HepG2 (cell line): ENCODE data around the gene HDAC4. TPM values are rescaled to one million over a fixed set of nuclear protein-coding genes. Genes with fewer than 3 reads are reported as not detected.

ENCODE experiments used
- ATAC-seq: fragments of 200-7000 bp; cut with Tn5 transposase; 3 replicates; pipeline ENCODE4 v1.9.1; 2020; ENCODE audit warnings: mild to moderate bottlenecking, moderate library complexity
- BruUV-seq: library from RNA; stranded (reverse); fragments of 400-500 nt; replicated peaks from 2 replicates; lab custom pipeline; 2021; lab: Mats Ljungman, UMichigan
- CTCF ChIA-PET: fragments of 300-600 bp; formaldehyde crosslinking; extraction: SDS; loops from one replicate; lab custom pipeline; 2021; ENCODE audit warnings: low total read pairs, inconsistent platforms, low intra/inter-chr PET ratio; lab: Yijun Ruan, JAX
- POLR2A ChIA-PET: fragments of 350-600 bp; sonication (Branson Sonifier 250); formaldehyde crosslinking; loops from one replicate; lab custom pipeline; 2020; ENCODE audit warnings: antibody characterized with exemption, inconsistent platforms; lab: Yijun Ruan, JAX
- DNase-seq: peaks from one replicate; pipeline ENCODE4 v3.0.0-alpha.2; 2015; ENCODE audit warnings: low spot score
- FAIRE-seq: peaks from 3 replicates; lab custom pipeline; 2011; peaks lifted over from hg19 to GRCh38; lab: Jason Lieb, UNC
- H2AFZ ChIP-seq: one replicate; pipeline ENCODE4 v1.6.1; 2011; ENCODE audit warnings: low read length, inconsistent platforms
- H3K27ac ChIP-seq: fragments of 300-600 bp; 3 replicates; pipeline ENCODE4 v1.8.0; 2011; ENCODE audit warnings: mixed run types, mild to moderate bottlenecking, mixed read lengths, low read length, inconsistent platforms; ENCODE audit not compliant: insufficient read depth; ENCODE audit errors: extremely low read length
- H3K27me3 ChIP-seq, 2 experiments: fragments of 200-600 bp in 1 of 2; 2 replicates in 1 of 2; 3 replicates in 1 of 2; pipeline versions ENCODE4 v1.6.0 to v1.8.0; 2011; ENCODE audit warnings: low read length in 2 of 2, mild to moderate bottlenecking in 2 of 2, moderate library complexity in 2 of 2, inconsistent platforms in 1 of 2; ENCODE audit not compliant: insufficient read depth in 2 of 2, control insufficient read depth in 1 of 2
- H3K36me3 ChIP-seq, 2 experiments: fragments of 200-600 bp in 1 of 2; replicated peaks in 1 of 2; 2 replicates in 1 of 2; 3 replicates in 1 of 2; pipeline versions ENCODE4 v1.5.1 to v1.8.0; 2011; ENCODE audit warnings: low read length in 2 of 2, inconsistent platforms in 1 of 2; ENCODE audit not compliant: insufficient read depth in 2 of 2, control insufficient read depth in 1 of 2
- H3K4me1 ChIP-seq: 2 replicates; pipeline ENCODE4 v1.5.1; 2012; ENCODE audit warnings: low read length, inconsistent platforms; ENCODE audit not compliant: insufficient read depth
- H3K4me2 ChIP-seq: 2 replicates; pipeline ENCODE4 v1.6.0; 2011; ENCODE audit warnings: low read depth, low read length, inconsistent platforms
- H3K4me3 ChIP-seq, 3 experiments: fragments of 200-600 bp in 1 of 3; sonication (generic), shearing (Covaris generic) in 1 of 3; replicated peaks in 1 of 3; 2 replicates each; pipeline ENCODE4 v1.5.1; 2011 to 2016; ENCODE audit warnings: low read length in 3 of 3, inconsistent platforms in 2 of 3, low read depth in 2 of 3, mild to moderate bottlenecking in 2 of 3, control low read depth in 1 of 3, mixed read lengths in 1 of 3; ENCODE audit not compliant: insufficient read depth in 1 of 3
- H3K79me2 ChIP-seq: one replicate; pipeline ENCODE4 v1.6.1; 2011; ENCODE audit warnings: low read length, inconsistent platforms; ENCODE audit not compliant: insufficient read depth
- H3K9ac ChIP-seq: 2 replicates; pipeline ENCODE4 v1.6.0; 2011; ENCODE audit warnings: mild to moderate bottlenecking, low read depth, low read length, inconsistent platforms; ENCODE audit not compliant: insufficient read depth
- H3K9me3 ChIP-seq: 2 replicates; pipeline ENCODE4 v1.5.1; 2012; ENCODE audit warnings: mild to moderate bottlenecking, low read length
- H4K20me1 ChIP-seq: 2 replicates; pipeline ENCODE4 v1.6.0; 2011; ENCODE audit warnings: inconsistent platforms, mild to moderate bottlenecking, low read length, moderate library complexity; ENCODE audit not compliant: insufficient read depth
- MAFG ChIP-seq: sonication (generic); formaldehyde crosslinking; IDR thresholded peaks from 2 replicates; pipeline ENCODE4 v1.5.1; 2020; ENCODE audit warnings: mild to moderate bottlenecking, missing genetic modification reagents
- ZNF274 ChIP-seq: sonication (generic); formaldehyde crosslinking; IDR thresholded peaks from 2 replicates; pipeline ENCODE4 v1.5.1; 2020; ENCODE audit warnings: mild to moderate bottlenecking, missing genetic modification reagents
- ZNF33A ChIP-seq: sonication (generic); formaldehyde crosslinking; IDR thresholded peaks from 2 replicates; pipeline ENCODE4 v1.5.1; 2020; ENCODE audit warnings: missing genetic modification reagents, mild to moderate bottlenecking, moderate library complexity, borderline replicate concordance
- WGBS: methylation state at CpG from one replicate; pipeline ENCODE4 v1.1.6; 2017; ENCODE audit warnings: low lambda C conversion rate; 5-methylcytosine and 5-hydroxymethylcytosine counted together
- in situ Hi-C: cut with HindIII; loops from 2 replicates; pipeline ENCODE4 v1.10.0; 2017; ENCODE audit warnings: low pct_unique_long_range_greater_than_20kb; ENCODE audit not compliant: extremely low pct_ligation_motif_present
- intact Hi-C: fragments of 100-400 bp; cut with micrococcal nuclease; formaldehyde crosslinking; loops from one replicate; pipeline ENCODE4 v1.10.0; 2022; ENCODE audit not compliant: unreplicated experiment
- polyA plus RNA-seq, 8 experiments: library from polyadenylated mRNA; depleted of rRNA in 3 of 8; stranded (reverse) in 7 of 8; unstranded in 1 of 8; fragments of >200 nt; fragmentation: Illumina TruSeq in 4 of 8; extraction: Trizol in 4 of 8; gene quantifications; 2 replicates each; pipeline versions ENCODE4 v1.2.1 to v1.2.3, GENCODE V29; 2011 to 2016; ENCODE audit warnings: low read depth in 4 of 8, missing spikeins in 1 of 8, mixed read lengths in 1 of 8; ENCODE audit not compliant: insufficient read depth in 1 of 8
- total RNA-seq, 5 experiments: library from RNA; depleted of rRNA; stranded (reverse); fragments of >200 nt; fragmentation: Illumina TruSeq; extraction: Trizol; gene quantifications; 2 replicates each; pipeline ENCODE4 v1.2.3, GENCODE V29; 2016; ENCODE audit warnings: low read depth in 1 of 5
- TF ChIP-seq, protein P1 (sequence below): IDR thresholded peaks from 2 replicates; pipeline ENCODE4 v1.6.1; 2016; ENCODE audit warnings: missing compliant biosample characterization, missing genetic modification reagents, borderline replicate concordance
- TF ChIP-seq, protein P2 (sequence below): sonication (generic); formaldehyde crosslinking; IDR thresholded peaks from 2 replicates; pipeline ENCODE4 v1.4.0; 2020; ENCODE audit warnings: mild to moderate bottlenecking, missing genetic modification reagents
- TF ChIP-seq, protein P3 (sequence below): sonication (generic); formaldehyde crosslinking; IDR thresholded peaks from 2 replicates; pipeline ENCODE4 v1.4.0; 2020; ENCODE audit warnings: missing genetic modification reagents

HDAC4 gene
- total and polyA plus RNA-seq, 2 of the 13 experiments (the other 11 are each of a cell fraction or from before 2014, with no cell fraction given): 10.1 to 11.5 TPM

DNA sequence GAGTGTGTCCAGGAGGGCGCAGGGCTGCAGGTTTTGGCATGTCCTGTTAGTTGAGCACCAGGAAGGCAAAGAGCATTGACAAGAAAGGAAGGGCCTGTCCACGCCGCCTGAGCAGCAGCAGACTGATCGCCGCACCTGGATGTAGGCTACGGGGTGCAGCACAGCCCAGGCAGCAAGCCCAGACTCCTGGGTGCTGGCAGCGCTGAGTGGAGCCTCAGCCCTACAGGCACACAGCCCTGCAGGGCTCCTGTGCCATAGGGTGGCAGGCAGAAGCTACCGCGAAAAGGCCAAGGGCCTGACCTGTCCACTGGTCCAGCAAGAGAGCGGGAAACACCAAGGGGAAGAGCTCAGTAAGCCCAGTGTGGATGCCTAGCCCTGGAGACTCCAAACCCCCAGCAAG, 198.0 kb downstream of the HDAC4 start:
- no peaks in the 10 kb centered on the region for H3K79me2 ChIP-seq
- DNase-seq: no peak
- ATAC-seq: no peak; the same call in 2 of the 3 replicates
- ChIA-PET CTCF (no interaction called here), POLR2A (no interaction called here)
- intact Hi-C loops: loop anchor here (10.0 kb wide), 1 partner anchor 1782 kb away; no protein-coding TSS in a partner anchor
- FAIRE-seq: no peak
- H3K4me1 ChIP-seq: no peaks in the 10 kb centered on the region
- no peak overlapping the region for H2AFZ ChIP-seq
- no peaks in the 10 kb centered on the region for H3K9me3 ChIP-seq
- no peak for TF ChIP-seq ZNF274 (CRISPR knock-in tag)
- no peak for TF ChIP-seq ZNF33A (CRISPR knock-in tag)
- WGBS: 94% methylated on average over 7 of the region's 10 CpGs
- H3K36me3 ChIP-seq: peaks cover 0 to 7% of the 10 kb centered on the region in 2 experiments; a peak in 2 of 5 replicates
- H3K9ac ChIP-seq: no peak overlapping the region
- H3K4me3 ChIP-seq: no peak overlapping the region
- no peaks in the 10 kb centered on the region for H3K27me3 ChIP-seq
- in situ Hi-C loops: no loop called here
- no peak overlapping the region for H3K4me2 ChIP-seq
- H4K20me1 ChIP-seq: no peaks in the 10 kb centered on the region
- no TSS peak for BruUV-seq
- H3K27ac ChIP-seq: no peak overlapping the region

DNA sequence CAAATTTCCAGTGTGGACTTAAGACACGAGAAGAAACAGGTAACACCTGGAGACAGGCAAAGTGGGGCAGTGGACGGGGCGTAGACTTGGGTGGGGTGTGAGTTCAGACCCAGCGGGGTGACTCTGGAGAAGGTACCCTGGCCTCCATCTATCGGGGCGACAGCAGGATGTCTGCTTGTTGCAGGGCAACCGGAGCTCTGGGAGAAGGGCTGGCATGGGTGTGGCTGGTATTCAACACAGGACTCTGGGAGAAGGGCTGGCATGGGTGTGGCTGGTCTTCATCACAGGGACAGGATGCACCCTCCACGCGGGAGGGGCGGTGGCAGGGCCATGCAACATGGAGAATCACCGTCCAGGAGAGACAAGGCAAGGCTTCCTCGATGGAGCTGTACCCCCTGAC, 198.5 kb downstream of the HDAC4 start:
- WGBS: 95% methylated on average over 12 of the region's 12 CpGs
- H3K4me3 ChIP-seq: no peak overlapping the region
- no peaks in the 10 kb centered on the region for H3K4me1 ChIP-seq
- H3K9me3 ChIP-seq: no peaks in the 10 kb centered on the region
- DNase-seq (no peak), FAIRE-seq (no peak), ATAC-seq (no peak)
- H3K4me2 ChIP-seq: no peak overlapping the region
- POLR2A ChIA-PET: no interaction called here
- H3K27ac ChIP-seq: no peak overlapping the region
- H2AFZ ChIP-seq: no peak overlapping the region
- in situ Hi-C loops (no loop called here), intact Hi-C loops (loop anchor here (10.0 kb wide), 1 partner anchor 1782 kb away; no protein-coding TSS in a partner anchor)
- H3K9ac ChIP-seq: no peak overlapping the region
- TF ChIP-seq, protein P1, sequence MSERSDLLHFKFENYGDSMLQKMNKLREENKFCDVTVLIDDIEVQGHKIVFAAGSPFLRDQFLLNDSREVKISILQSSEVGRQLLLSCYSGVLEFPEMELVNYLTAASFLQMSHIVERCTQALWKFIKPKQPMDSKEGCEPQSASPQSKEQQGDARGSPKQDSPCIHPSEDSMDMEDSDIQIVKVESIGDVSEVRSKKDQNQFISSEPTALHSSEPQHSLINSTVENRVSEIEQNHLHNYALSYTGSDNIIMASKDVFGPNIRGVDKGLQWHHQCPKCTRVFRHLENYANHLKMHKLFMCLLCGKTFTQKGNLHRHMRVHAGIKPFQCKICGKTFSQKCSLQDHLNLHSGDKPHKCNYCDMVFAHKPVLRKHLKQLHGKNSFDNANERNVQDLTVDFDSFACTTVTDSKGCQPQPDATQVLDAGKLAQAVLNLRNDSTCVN: no peak
- TF ChIP-seq, protein P2, sequence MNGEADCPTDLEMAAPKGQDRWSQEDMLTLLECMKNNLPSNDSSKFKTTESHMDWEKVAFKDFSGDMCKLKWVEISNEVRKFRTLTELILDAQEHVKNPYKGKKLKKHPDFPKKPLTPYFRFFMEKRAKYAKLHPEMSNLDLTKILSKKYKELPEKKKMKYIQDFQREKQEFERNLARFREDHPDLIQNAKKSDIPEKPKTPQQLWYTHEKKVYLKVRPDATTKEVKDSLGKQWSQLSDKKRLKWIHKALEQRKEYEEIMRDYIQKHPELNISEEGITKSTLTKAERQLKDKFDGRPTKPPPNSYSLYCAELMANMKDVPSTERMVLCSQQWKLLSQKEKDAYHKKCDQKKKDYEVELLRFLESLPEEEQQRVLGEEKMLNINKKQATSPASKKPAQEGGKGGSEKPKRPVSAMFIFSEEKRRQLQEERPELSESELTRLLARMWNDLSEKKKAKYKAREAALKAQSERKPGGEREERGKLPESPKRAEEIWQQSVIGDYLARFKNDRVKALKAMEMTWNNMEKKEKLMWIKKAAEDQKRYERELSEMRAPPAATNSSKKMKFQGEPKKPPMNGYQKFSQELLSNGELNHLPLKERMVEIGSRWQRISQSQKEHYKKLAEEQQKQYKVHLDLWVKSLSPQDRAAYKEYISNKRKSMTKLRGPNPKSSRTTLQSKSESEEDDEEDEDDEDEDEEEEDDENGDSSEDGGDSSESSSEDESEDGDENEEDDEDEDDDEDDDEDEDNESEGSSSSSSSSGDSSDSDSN (CRISPR knock-in tag): no peak
- no peak for TF ChIP-seq MAFG (CRISPR knock-in tag)
- TF ChIP-seq, protein P3, sequence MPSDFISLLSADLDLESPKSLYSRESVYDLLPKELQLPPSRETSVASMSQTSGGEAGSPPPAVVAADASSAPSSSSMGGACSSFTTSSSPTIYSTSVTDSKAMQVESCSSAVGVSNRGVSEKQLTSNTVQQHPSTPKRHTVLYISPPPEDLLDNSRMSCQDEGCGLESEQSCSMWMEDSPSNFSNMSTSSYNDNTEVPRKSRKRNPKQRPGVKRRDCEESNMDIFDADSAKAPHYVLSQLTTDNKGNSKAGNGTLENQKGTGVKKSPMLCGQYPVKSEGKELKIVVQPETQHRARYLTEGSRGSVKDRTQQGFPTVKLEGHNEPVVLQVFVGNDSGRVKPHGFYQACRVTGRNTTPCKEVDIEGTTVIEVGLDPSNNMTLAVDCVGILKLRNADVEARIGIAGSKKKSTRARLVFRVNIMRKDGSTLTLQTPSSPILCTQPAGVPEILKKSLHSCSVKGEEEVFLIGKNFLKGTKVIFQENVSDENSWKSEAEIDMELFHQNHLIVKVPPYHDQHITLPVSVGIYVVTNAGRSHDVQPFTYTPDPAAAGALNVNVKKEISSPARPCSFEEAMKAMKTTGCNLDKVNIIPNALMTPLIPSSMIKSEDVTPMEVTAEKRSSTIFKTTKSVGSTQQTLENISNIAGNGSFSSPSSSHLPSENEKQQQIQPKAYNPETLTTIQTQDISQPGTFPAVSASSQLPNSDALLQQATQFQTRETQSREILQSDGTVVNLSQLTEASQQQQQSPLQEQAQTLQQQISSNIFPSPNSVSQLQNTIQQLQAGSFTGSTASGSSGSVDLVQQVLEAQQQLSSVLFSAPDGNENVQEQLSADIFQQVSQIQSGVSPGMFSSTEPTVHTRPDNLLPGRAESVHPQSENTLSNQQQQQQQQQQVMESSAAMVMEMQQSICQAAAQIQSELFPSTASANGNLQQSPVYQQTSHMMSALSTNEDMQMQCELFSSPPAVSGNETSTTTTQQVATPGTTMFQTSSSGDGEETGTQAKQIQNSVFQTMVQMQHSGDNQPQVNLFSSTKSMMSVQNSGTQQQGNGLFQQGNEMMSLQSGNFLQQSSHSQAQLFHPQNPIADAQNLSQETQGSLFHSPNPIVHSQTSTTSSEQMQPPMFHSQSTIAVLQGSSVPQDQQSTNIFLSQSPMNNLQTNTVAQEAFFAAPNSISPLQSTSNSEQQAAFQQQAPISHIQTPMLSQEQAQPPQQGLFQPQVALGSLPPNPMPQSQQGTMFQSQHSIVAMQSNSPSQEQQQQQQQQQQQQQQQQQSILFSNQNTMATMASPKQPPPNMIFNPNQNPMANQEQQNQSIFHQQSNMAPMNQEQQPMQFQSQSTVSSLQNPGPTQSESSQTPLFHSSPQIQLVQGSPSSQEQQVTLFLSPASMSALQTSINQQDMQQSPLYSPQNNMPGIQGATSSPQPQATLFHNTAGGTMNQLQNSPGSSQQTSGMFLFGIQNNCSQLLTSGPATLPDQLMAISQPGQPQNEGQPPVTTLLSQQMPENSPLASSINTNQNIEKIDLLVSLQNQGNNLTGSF (CRISPR knock-in tag): no peak
- H4K20me1 ChIP-seq: no peaks in the 10 kb centered on the region
- H3K27me3 ChIP-seq: no peaks in the 10 kb centered on the region
- CTCF ChIA-PET: no interaction called here
- H3K79me2 ChIP-seq: no peaks in the 10 kb centered on the region
- H3K36me3 ChIP-seq: peaks cover under 1 to 7% of the 10 kb centered on the region in 2 experiments; a peak in 2 of 5 replicates
- BruUV-seq: no TSS peak
